ENCODE measurements around the gene ZC3H14. TPM values are rescaled to one million over a fixed set of nuclear protein-coding genes. Genes with fewer than 3 reads are reported as not detected.

Gene ZC3H14
- total RNA-seq, 4 donors from 2014 or later: 34.0 to 49.5 (median 42.4) TPM

- Histone ChIP-seq H3K9me3 (no peaks in the 10 kb centered on the region), H3K27ac (no peak overlapping the region), H3K27me3 (no peaks in the 10 kb centered on the region), H3K4me1 (no peaks in the 10 kb centered on the region), H3K36me3 (no peaks in the 10 kb centered on the region), H3K4me3 (no peak overlapping the region)
- ATAC-seq (no peak), DNase-seq (no peak)
- TF ChIP-seq POLR2A (IDR thresholded peaks at IDR 0.05) (no peak), CTCF (IDR thresholded peaks at IDR 0.05 in 4 of 5, conservative IDR thresholded peaks at IDR 0.05 in 1 of 5) (no peak)
- in situ Hi-C loops (cut with MboI; ENCODE audit: low sequenced_read_pairs in 4 of 4): no loop called here
- intact Hi-C loops (cut with DNase I; ENCODE audit: low total_unique reads): no loop called here
Measured at GRCh38 chr14:88630565-88630964, 67.7 kb downstream of the ZC3H14 start.

- H3K9me3 ChIP-seq: no peaks in the 10 kb centered on the region
- no peak overlapping the region for H3K27ac ChIP-seq
- no peaks in the 10 kb centered on the region for H3K4me1 ChIP-seq
- DNase-seq (no peak), ATAC-seq (no peak)
- TF ChIP-seq POLR2A (IDR thresholded peaks at IDR 0.05) (no peak), CTCF (IDR thresholded peaks at IDR 0.05 in 4 of 5, conservative IDR thresholded peaks at IDR 0.05 in 1 of 5) (no peak)
- intact Hi-C loops (cut with DNase I; ENCODE audit: low total_unique reads): no loop called here
- no peaks in the 10 kb centered on the region for H3K36me3 ChIP-seq
- in situ Hi-C loops (cut with MboI; ENCODE audit: low sequenced_read_pairs in 4 of 4): no loop called here
- H3K4me3 ChIP-seq: no peak overlapping the region
- H3K27me3 ChIP-seq: no peaks in the 10 kb centered on the region
Measured at GRCh38 chr14:88631091-88631490, 68.3 kb downstream of the ZC3H14 start.

- Histone ChIP-seq H3K4me3 (no peak overlapping the region), H3K9me3 (no peaks in the 10 kb centered on the region), H3K36me3 (no peaks in the 10 kb centered on the region), H3K4me1 (no peaks in the 10 kb centered on the region), H3K27me3 (no peaks in the 10 kb centered on the region), H3K27ac (no peak overlapping the region)
- TF ChIP-seq POLR2A (IDR thresholded peaks at IDR 0.05) (no peak), CTCF (IDR thresholded peaks at IDR 0.05 in 4 of 5, conservative IDR thresholded peaks at IDR 0.05 in 1 of 5) (no peak)
- DNase-seq: no peak
- intact Hi-C loops (cut with DNase I; ENCODE audit: low total_unique reads): no loop called here
- in situ Hi-C loops (cut with MboI; ENCODE audit: low sequenced_read_pairs in 4 of 4): no loop called here
- no peak for ATAC-seq
Measured at GRCh38 chr14:88632512-88632911, 69.7 kb downstream of the ZC3H14 start.

GRCh38 chr14:88639221-88639620 is 76.4 kb downstream of the ZC3H14 start:
- Histone ChIP-seq H3K27ac (no peak overlapping the region), H3K36me3 (no peaks in the 10 kb centered on the region), H3K27me3 (no peaks in the 10 kb centered on the region), H3K4me3 (no peak overlapping the region), H3K4me1 (no peaks in the 10 kb centered on the region), H3K9me3 (no peaks in the 10 kb centered on the region)
- in situ Hi-C loops (cut with MboI; ENCODE audit: low sequenced_read_pairs in 4 of 4): no loop called here
- no peak for DNase-seq
- intact Hi-C loops (cut with DNase I; ENCODE audit: low total_unique reads): no loop called here
- ATAC-seq: no peak
- TF ChIP-seq CTCF (IDR thresholded peaks at IDR 0.05 in 4 of 5, conservative IDR thresholded peaks at IDR 0.05 in 1 of 5) (no peak), POLR2A (IDR thresholded peaks at IDR 0.05) (no peak)

- in situ Hi-C loops (cut with MboI; ENCODE audit: low sequenced_read_pairs in 4 of 4) (loop anchor here in 2 of 4 donors (25.0 kb wide), 2 partner anchors 202 to 1252 kb away; no protein-coding TSS in a partner anchor), intact Hi-C loops (cut with DNase I; ENCODE audit: low total_unique reads) (no loop called here)
- H3K36me3 ChIP-seq: no peaks in the 10 kb centered on the region
- no peak overlapping the region for H3K4me3 ChIP-seq
- TF ChIP-seq CTCF (IDR thresholded peaks at IDR 0.05 in 4 of 5, conservative IDR thresholded peaks at IDR 0.05 in 1 of 5) (no peak), POLR2A (IDR thresholded peaks at IDR 0.05) (no peak)
- no peaks in the 10 kb centered on the region for H3K9me3 ChIP-seq
- H3K4me1 ChIP-seq: no peaks in the 10 kb centered on the region
- H3K27ac ChIP-seq: no peak overlapping the region
- ATAC-seq: no peak
- H3K27me3 ChIP-seq: no peaks in the 10 kb centered on the region
- no peak for DNase-seq
Measured at GRCh38 chr14:88660056-88660455, 97.2 kb downstream of the ZC3H14 start.
